Spinal cord (tissue), 10 donors: ENCODE measurements around the gene SHC2. TPM values are rescaled to one million over a fixed set of nuclear protein-coding genes. Genes with fewer than 3 reads are reported as not detected.
"Not testable (repeated sequence)": the region's sequence is repeated elsewhere in the genome, so short reads cannot be mapped to it uniquely, and the experiment has no call there.

Source experiments
- DNase-seq, 6 donors: peaks; one replicate each; pipeline versions ENCODE4 v3.0.0 to v3.0.0-alpha.2; 2013 to 2015; ENCODE audit warnings: low spot score in 6 of 6, low read depth in 4 of 6
- H3K27ac ChIP-seq: one replicate; pipeline ENCODE4 v1.5.1; 2013; ENCODE audit warnings: low read depth, low read length, control low read depth
- H3K27me3 ChIP-seq: one replicate; pipeline ENCODE4 v1.6.1; 2013; ENCODE audit warnings: low read length; ENCODE audit not compliant: control insufficient read depth, insufficient read depth
- H3K36me3 ChIP-seq: one replicate; pipeline ENCODE4 v1.6.1; 2013; ENCODE audit warnings: low read length; ENCODE audit not compliant: control insufficient read depth, insufficient read depth
- H3K4me1 ChIP-seq: one replicate; pipeline ENCODE4 v1.6.1; 2013; ENCODE audit warnings: low read length; ENCODE audit not compliant: control insufficient read depth, insufficient read depth
- H3K4me3 ChIP-seq: one replicate; pipeline ENCODE4 v1.5.1; 2013; ENCODE audit warnings: low read depth, low read length, control low read depth
- H3K9me3 ChIP-seq: one replicate; pipeline ENCODE4 v1.6.1; 2013; ENCODE audit warnings: low read length; ENCODE audit not compliant: control insufficient read depth, insufficient read depth
- WGBS: methylation state at CpG from one replicate; pipeline ENCODE4 v1.1.5; 2013; ENCODE audit warnings: missing lambda C conversion rate; ENCODE audit not compliant: insufficient coverage; 5-methylcytosine and 5-hydroxymethylcytosine counted together
- polyA plus RNA-seq, 2 donors: library from polyadenylated mRNA; unstranded; fragments of 120-200 nt; gene quantifications; one replicate each; pipeline ENCODE4 v1.2.1, GENCODE V29; 2013; ENCODE audit not compliant: insufficient read length in 2 of 2
- total RNA-seq, 2 donors: library from RNA; depleted of rRNA in 1 of 2; stranded (reverse); fragments of 120-200 nt in 1 of 2; fragments of >200 nt in 1 of 2; gene quantifications; one replicate each; pipeline versions ENCODE4 v1.2.3 to v1.2.4, GENCODE V29; 2013 to 2014
- donor health status: healthy.

Gene SHC2
- total and polyA plus RNA-seq, 4 donors, result 15.5 to 111 (median 58.4) TPM

GRCh38 chr19:393560-393959, 67.3 kb downstream of the SHC2 start:
- DNase-seq, H3K36me3 ChIP-seq, H3K9me3 ChIP-seq, H3K27me3 ChIP-seq, H3K4me3 ChIP-seq, H3K27ac ChIP-seq: not testable (repeated sequence)
- H3K4me1 ChIP-seq, result peaks cover 13% of the 10 kb centered on the region

- Histone ChIP-seq H3K4me3 (no peak overlapping the region), H3K4me1 (peaks cover 13% of the 10 kb centered on the region), H3K9me3 (no peaks in the 10 kb centered on the region), H3K27ac (no peak overlapping the region), H3K27me3 (no peaks in the 10 kb centered on the region), H3K36me3 (no peaks in the 10 kb centered on the region)
- no peak for DNase-seq
- 82% methylated on average over 9 of the region's 17 CpGs for WGBS
Measured at GRCh38 chr19:392375-392970, 68.4 kb downstream of the SHC2 start.

GRCh38 chr19:391726-392374, 69.0 kb downstream of the SHC2 start:
- H3K9me3 ChIP-seq, result no peaks in the 10 kb centered on the region
- no peak for DNase-seq
- WGBS, result 88% methylated on average over 30 of the region's 30 CpGs
- H3K27ac ChIP-seq, result no peak overlapping the region
- H3K4me1 ChIP-seq, result peaks cover 13% of the 10 kb centered on the region
- no peaks in the 10 kb centered on the region for H3K36me3 ChIP-seq
- H3K4me3 ChIP-seq, result no peak overlapping the region
- H3K27me3 ChIP-seq, result no peaks in the 10 kb centered on the region

- no peaks in the 10 kb centered on the region for H3K27me3 ChIP-seq
- 100% methylated on average over 2 of the region's 2 CpGs for WGBS
- H3K4me3 ChIP-seq, result no peak overlapping the region
- peaks cover 13% of the 10 kb centered on the region for H3K4me1 ChIP-seq
- DNase-seq, result no peak
- no peaks in the 10 kb centered on the region for H3K36me3 ChIP-seq
- no peaks in the 10 kb centered on the region for H3K9me3 ChIP-seq
- H3K27ac ChIP-seq, result no peak overlapping the region
Measured at GRCh38 chr19:391207-391557, 69.7 kb downstream of the SHC2 start.

GRCh38 chr19:390386-391206, 70.2 kb downstream of the SHC2 start:
- no peaks in the 10 kb centered on the region for H3K9me3 ChIP-seq
- no peaks in the 10 kb centered on the region for H3K27me3 ChIP-seq
- peaks cover 13% of the 10 kb centered on the region for H3K4me1 ChIP-seq
- no peak overlapping the region for H3K27ac ChIP-seq
- WGBS, result 65% methylated on average over 23 of the region's 30 CpGs
- DNase-seq, result peak in 2 of 6 donors; percentile 20 to 68
- no peak overlapping the region for H3K4me3 ChIP-seq
- no peaks in the 10 kb centered on the region for H3K36me3 ChIP-seq

GRCh38 chr19:389935-390289, 70.9 kb downstream of the SHC2 start:
- H3K27ac ChIP-seq, result no peak overlapping the region
- no peak overlapping the region for H3K4me3 ChIP-seq
- H3K9me3 ChIP-seq, result no peaks in the 10 kb centered on the region
- WGBS, result 85% methylated on average over 11 of the region's 12 CpGs
- no peaks in the 10 kb centered on the region for H3K36me3 ChIP-seq
- H3K27me3 ChIP-seq, result no peaks in the 10 kb centered on the region
- DNase-seq, result no peak
- H3K4me1 ChIP-seq, result peaks cover 13% of the 10 kb centered on the region

- DNase-seq, result no peak
- Histone ChIP-seq H3K9me3 (no peaks in the 10 kb centered on the region), H3K4me3 (no peak overlapping the region), H3K36me3 (no peaks in the 10 kb centered on the region), H3K4me1 (peaks cover 13% of the 10 kb centered on the region), H3K27me3 (no peaks in the 10 kb centered on the region), H3K27ac (no peak overlapping the region)
- 74% methylated on average over 19 of the region's 21 CpGs for WGBS
Measured at GRCh38 chr19:389255-389934, 71.4 kb downstream of the SHC2 start.

GRCh38 chr19:388691-389090, 72.1 kb downstream of the SHC2 start:
- Histone ChIP-seq H3K9me3 (no peaks in the 10 kb centered on the region), H3K36me3 (no peaks in the 10 kb centered on the region), H3K27ac (no peak overlapping the region), H3K27me3 (peaks cover 2% of the 10 kb centered on the region), H3K4me1 (peaks cover 19% of the 10 kb centered on the region), H3K4me3 (no peak overlapping the region)
- WGBS, result 86% methylated on average over 16 of the region's 17 CpGs
- no peak for DNase-seq

GRCh38 chr19:387777-388176, 73.1 kb downstream of the SHC2 start:
- no peak overlapping the region for H3K27ac ChIP-seq
- no peaks in the 10 kb centered on the region for H3K9me3 ChIP-seq
- no peak for DNase-seq
- H3K4me1 ChIP-seq, result peaks cover 22% of the 10 kb centered on the region
- H3K27me3 ChIP-seq, result peaks cover 2% of the 10 kb centered on the region
- 81% methylated on average over 7 of the region's 21 CpGs for WGBS
- H3K36me3 ChIP-seq, result no peaks in the 10 kb centered on the region
- H3K4me3 ChIP-seq, result no peak overlapping the region
